NCI-H128 (cell line): ENCODE data around the gene GGNBP2.

ENCODE experiments used
- DNase-seq: peaks from one replicate; lab custom pipeline; 2025; ENCODE audit not compliant: unreplicated experiment; lab: John Stamatoyannopoulos, UW

Gene GGNBP2

DNA sequence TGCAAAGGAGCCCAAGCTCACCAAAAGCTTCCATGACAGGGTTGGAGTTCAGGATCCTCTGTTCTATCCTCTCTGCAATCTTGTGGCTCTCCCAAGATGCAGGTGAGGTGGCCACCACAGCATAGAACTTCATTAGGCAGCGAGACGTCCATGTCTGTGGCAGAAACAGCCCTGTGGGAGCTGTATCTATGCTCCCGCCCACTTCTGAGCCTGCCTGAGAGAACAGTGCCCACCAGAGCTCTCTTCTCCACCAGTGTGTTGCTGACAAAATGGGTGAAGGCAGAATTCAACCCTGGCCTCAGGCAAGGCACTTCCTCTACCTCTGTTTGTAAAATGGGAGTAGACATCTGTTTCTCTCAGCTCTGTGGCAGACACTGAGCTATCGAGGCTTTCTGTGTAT, 28.9 kb upstream of the GGNBP2 start:
- DNase-seq, result no peak

DNA sequence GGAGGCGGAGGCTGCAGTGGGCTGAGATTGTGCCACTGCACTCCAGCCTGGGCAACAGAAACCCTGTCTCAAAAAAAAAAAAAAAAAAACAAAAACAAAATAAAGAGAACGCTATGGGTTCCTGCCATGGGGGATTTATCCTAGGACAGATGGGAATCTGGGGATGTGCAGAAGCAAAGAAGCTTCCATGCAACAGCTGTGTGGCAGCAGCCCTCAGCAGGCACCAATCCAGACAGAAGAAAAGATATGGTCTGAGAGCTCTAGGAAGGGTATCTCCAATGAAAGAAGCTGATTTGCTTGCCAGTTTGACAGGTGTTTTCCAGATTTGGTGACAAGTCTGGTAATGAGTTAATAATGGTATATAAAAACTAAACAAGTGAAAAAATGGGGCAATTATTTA, 21.6 kb upstream of the GGNBP2 start:
- DNase-seq, result no peak

DNA sequence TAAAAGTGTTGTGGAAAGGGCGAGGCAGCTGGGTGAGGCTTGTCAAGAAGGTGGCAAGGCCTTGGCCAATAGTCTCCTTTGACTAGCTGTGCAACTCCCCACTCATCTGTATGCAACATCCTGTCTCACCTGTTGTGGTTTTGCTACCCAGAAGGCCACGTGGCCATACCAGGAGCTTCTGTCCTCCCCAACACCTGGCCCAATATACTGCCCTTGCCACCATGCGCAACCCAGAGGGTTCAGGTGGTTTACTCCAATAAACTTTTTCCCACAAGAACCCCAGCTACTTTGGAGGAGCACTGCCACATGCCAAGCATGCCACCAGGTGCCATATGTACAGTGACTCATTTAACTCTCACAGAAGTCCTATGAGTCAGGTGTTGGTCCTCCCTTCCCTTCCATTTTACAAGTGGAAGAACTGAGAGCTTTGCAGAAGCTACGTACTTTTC, 20.3 kb upstream of the GGNBP2 start:
- no peak for DNase-seq

DNA sequence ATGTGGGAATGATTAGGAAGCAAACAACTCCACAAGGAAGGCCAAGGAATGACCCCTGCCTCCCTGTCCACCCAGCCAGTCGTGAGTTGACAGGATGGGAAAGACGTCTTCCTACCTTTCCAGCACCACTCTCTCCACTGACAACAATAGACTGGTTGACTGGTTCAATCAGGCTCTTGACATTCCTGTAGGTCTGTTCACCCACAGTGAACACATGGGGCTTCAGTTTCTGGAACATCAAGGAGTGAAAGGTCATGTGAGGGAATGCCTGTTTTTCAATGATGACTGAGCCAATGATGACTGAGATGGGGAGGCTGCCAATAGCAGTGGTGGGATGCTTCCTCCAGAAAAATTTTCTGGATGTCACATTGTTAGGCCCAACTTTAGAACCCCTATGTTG, 19.6 kb upstream of the GGNBP2 start:
- no peak for DNase-seq

DNA sequence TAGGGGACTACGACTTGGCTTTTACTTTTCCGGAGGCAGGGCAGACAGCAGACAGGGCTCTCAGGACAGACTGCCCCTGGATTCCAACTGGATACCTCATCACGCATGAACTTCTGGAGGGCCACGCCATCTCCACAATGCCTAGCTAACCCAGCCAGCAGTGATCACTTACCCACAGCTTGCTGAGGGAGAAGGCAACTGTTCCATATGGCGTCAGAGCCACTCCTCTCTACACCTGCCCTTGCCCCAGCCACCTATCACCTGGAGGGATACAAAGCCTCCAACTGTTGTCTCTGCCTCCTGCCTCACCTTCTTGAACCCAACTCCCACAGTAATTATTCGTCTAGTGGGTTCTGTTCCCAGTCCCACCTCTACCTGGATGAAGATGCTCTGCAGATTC, 18.8 kb upstream of the GGNBP2 start:
- no peak for DNase-seq

DNA sequence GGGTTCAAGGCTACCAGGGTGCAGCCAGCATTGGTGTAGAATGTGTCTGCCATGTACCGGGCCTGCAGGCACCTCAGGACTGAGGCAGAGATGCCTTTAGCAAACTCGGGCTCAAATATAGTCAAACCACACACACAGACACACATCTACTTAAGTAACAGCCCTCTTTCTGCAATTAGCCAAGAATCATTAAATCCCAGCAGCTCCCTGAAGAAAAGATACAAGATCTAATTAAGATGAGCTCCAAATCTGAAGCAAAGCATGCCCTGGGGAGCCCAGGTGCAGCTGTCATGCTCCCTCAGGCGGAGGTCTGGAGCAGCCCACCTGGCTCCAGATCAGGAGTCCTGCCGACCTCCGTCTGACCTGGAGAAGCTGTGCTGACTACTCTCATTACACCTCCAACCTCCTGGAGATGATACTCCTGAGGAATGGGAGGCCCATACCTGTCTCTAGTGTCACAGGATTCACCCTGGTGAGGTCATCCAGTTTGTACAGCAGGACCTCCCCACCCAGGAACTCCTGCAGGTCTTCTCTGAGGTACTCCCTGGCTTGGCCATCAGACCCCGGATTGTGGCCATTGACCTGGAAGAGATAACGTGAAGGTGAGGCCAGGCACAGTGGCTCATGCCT, 17.0 kb upstream of the GGNBP2 start:
- DNase-seq, result no peak

DNA sequence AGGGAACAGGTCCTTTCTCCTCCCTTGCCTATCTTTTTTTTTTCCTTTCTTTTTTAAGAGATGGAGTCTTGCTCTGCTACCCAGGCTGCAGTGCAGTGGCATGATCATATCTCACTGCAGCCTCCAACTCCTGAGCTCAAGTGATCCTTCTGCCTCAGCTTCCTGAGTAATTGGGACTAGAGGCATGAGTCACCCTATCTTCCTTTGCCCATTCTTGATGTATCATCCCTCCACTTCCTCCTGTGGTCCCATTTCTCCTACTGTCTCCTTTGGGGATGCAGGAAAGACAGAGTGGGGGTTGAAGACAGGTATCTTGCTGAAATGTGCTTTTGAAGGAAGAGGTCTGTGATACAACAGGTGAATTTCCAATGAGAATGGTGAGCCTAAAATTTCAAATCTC, 15.6 kb upstream of the GGNBP2 start:
- no peak for DNase-seq

DNA sequence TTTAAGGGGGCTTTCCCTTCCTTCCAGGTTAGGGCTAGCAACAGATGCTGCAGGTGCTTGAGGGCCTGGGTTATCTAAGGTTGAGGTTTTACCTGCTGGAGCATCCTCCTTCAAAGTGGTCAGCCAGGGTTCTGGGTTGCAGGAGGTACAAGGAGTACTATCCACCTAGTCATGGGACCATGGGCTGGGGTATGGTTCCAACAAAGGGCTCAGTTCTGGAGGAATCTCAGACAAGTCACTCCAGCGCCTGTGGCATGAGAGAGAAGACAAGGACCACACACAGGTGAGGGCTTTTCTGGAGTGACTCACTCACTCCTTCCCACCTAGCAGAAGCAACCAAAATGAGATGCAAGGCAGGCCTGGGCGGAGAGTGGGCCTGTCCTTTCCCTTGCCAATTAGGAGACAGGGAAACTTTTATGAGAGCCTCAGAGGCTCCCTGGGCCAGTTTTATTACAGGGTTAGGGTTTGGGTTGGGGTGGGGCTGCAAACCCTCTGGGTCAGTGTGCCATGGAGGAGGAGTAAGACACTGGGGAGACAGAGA, 12.2 kb upstream of the GGNBP2 start:
- no peak for DNase-seq

DNA sequence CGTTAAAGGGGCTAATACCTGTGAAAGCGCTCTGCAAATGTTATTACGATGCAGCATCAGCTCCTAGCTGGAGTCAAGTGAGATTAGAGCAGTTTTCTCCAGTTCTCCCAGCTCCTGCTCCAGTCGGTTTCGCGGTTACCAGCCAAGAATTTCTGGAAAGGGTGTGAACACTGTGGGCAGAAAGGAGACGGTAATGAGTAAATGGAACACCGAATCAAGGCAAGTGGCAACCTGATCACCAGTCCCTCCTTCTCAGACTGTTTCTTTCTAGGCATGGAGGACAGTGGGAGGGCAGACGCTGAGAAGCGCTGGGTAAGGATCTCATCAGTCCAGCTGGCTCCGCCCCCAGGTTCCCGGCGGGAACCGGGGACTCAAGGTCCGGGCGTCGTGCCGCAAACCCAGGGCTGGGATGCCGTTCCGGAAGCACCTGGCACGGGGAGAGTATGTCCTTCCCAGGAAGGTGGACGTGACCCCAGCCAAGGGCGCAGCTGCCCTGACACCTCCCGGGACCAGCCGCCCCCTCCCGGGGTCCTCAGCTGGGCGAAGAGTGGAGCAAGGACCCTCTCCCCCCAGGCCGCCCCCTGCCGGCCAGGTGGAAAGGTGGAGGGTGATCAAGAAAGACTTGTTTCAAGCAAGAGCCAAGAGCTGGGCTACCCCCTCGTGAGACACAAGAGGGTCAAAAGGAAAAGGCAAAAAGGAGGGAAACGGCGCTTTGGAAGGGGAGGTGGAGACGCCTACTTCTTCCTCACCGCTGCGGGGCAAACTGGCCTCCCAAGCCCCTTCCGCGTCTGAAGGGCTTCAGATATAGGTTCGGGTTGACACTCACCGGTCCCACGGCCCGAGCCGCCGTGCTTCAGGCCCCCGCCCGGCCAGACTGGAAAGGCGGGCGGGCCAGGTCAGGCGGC, 10.5 kb upstream of the GGNBP2 start:
- DNase-seq, result no peak

DNA sequence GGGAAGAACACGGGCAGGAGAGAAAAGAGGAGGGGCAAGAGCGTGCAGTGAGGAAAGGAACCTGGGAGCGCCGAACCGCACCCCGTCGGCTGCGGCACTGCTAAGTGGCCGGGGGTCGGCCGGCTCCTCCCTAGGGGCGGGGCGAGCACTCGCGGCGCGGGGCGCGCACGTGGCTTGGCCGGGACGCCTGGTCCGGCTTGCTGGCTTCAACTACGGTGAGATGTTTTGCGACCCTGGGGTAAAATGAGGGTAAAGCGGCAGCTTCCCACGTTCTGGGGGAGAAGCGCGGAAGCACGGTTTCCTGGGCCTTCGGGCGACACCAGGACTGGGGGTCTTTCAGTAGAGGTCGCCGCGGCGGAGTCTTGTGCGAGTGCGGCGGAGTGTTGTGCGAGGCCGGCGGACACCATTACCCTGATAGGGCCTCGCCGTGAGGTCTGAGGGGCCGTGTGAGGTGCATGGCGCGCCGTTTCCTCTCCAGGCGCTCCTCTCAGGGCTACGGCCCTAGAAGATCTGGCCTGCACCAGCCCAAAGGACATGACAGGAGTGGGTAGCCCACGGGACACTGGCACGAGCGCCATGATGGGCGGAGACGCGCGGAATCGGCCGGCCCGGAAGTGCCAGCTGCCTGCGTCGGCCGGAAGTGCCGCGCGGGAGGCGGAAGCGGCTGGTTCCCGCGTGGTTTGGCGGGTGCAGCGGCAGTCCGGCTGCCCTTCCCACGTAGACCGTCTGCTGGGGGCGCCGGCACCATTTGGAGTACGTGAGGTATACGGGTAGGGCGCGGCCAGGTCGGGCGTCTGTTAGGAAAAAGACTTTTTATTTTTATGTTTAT, 9.7 kb upstream of the GGNBP2 start, which contains the start of the genes MYO19 and PIGW:
Gene MYO19 (minus strand): TSS at position 29 of the 829 bp plus-strand sequence. CDS start 2,330 bp downstream, outside the sequence.
Gene PIGW (plus strand): TSS at position 148 of the 829 bp plus-strand sequence. CDS start 2,115 bp downstream, outside the sequence.
- peak; percentile 42 for DNase-seq

DNA sequence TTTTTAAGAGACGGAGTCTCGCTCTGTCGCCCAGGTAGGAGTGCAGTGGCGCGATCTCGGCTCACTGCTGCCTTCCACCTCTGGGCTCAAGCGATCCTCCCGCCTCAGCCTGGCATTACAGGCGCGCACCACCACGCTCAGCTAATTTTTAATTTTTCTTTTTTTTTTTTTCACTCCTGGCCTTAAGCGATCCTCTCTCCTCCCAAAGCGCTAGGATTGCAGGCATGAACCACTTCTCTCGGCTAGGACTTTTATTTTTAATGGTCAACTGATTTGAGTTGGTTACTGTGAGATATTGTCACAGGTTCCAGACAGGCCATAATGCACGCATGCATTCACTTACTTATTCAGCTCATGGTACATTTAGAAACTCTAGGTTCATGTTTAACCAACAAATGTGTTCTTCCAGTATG, 9.0 kb upstream of the GGNBP2 start:
- no peak for DNase-seq

DNA sequence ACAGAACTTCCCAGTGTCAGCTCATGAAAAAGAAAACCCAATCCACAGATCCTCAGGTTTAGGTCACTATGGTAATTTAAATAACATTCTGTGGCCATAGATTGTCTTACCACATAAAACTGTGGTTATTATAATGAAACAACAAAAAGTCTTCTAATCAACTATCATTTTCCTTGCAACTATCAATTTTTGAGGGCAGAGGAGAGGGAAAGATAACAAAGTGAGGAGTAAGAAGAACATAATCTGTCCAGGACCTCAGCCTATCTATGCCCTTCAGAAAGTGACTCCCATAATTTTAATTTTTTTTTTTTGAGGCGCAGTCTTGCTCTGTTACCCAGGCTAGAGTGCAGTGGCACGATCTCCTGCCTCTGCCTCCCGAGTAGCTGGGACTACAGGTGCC, 4.0 kb upstream of the GGNBP2 start:
- no peak for DNase-seq

DNA sequence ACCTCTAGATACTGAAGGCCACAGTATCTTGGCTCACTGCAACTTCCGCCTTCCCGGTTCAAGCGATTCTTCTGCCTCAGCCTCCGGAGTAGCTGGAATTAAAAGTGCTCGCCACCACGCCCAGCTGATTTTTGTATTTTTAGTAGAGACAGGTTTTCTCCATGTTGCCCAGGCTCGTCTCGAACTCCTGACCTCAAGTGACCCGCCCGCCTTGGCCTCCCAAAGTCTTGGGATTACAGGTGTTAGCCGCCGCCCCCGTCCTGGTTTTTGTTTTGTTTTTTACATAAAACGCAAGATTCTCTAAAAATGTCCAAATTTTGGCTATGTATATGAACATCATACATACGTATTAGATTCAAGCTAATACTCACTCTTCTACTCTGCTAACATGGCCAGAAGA, 2.0 kb upstream of the GGNBP2 start:
- DNase-seq, result no peak

DNA sequence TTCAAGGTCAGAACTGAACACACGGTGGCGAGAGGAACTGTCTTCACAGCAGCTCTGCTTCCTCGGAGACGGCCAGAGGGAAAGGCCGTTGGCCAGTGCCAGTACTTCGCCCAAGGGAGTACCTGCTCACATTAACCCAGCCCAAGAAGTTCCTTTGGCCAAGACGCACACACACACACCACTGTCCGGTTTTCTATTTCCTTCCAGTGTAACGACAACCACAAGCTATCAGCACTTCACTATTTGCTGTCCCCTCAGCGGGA, 744 bp upstream of the GGNBP2 start:
- DNase-seq, result no peak

DNA sequence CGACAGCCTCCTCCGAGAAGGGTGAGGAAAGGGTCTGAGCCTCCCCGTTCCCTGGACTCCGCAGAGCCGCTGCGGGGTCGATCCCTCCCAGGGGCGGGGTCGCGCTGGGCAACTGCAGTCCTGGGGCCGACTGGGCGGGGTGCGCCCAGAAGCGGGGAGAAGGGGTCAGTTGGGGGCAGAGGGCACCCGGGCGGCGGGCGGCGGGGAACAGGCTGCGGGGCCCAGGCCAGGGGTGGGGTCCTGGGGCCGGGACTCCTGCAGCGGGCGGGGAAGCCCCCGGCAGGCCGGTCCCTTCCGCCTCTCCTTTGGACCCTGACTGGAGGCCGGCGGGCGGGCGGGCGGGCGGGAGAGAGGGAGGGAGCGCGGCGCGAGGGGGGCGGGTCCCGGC, 352 bp downstream of the GGNBP2 start:
- DNase-seq, result no peak

DNA sequence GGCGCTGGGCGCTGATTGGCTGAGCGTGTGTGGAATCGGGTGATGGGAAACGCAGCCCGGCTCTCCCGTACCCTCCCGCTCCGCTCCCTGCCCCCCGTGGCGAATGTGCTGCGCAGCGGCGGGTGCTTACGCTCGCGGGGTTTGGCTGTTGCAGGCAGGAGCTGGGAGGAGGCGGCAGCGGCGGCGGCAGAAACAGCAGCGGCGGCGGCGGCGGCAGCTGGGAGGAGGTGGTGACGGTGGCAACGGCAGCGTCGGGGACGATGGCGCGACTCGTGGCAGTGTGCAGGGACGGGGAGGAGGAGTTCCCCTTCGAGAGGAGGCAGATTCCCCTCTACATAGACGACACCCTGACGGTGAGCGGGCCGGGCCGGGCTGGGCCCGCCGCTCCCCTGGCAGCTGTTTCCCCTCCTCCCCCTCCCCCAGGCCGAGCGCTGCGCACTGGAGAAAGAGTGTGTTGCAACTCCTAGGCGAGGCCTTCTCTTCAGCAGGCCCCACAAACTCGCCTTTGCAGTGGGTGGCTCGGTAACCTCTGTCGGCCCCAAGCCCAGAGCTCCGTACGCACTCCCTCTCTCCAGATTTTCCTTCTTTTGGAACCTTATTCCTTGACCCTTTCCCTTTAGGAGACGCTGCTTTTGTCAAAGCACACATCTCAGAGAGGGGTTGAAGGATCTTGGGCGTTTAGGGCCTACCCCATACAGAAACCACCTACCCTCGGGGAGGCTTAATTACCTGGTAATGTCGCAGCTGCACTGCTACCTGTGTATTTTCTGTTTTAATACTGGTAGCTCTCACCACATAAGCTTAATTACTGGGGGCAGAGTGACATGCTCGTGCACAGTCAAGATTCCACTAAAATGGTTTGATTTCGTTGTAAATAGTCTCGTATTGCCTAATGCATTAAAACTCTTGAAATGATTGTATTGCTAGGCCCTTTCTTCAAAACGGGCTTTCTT, 1.0 kb downstream of the GGNBP2 start:
- DNase-seq, result peak; percentile 89

DNA sequence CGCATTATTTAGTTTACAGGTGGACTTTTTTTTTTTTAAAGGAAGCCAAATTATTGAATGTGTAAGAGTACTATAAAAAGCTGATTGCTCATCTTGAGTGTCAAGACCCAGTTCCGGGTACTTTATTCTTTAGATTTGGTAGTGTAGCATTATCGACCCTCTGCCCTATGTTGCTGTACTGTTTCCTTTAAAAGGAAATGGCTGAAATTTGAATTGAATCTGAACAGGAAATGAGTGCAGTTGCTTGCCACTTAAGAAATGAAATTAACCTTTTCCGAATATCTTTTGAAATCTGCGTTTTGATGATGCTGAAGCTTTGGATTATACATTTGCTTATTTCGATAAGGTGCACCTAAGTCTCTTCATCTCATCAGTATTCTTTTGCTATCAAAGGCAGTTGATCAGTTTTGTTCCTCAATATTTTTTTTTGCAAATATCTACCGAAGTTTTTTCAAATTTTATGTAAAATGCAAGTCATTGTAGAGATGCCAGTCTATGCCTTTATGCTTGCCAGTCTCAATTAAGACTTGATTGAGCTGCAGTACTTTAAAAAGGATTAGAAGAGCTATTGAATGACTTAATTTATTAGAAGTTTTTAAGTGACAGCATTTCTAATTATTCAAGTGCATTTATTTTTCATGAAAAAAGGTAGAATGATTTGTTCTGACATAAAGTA, 1.8 kb downstream of the GGNBP2 start:
- no peak for DNase-seq

DNA sequence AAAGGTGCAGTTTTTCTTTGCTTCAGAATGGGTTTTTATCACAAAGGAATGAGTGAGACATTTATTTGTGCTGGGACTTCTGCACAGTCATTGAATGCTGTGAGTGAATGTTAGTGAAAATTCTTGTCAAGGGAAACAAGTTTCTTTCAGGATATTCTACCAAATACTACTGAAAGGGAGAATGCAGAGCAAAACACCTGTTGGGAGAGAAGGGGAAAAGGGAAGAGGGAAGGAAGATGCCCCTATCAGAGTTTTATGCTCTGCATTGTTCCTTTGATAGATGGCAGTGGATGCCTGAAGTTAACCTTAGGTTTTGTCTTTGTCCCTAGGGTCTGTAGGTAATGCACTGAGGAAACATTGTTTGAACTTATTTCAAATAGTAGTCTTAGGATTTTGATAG, 3.1 kb downstream of the GGNBP2 start:
- no peak for DNase-seq

DNA sequence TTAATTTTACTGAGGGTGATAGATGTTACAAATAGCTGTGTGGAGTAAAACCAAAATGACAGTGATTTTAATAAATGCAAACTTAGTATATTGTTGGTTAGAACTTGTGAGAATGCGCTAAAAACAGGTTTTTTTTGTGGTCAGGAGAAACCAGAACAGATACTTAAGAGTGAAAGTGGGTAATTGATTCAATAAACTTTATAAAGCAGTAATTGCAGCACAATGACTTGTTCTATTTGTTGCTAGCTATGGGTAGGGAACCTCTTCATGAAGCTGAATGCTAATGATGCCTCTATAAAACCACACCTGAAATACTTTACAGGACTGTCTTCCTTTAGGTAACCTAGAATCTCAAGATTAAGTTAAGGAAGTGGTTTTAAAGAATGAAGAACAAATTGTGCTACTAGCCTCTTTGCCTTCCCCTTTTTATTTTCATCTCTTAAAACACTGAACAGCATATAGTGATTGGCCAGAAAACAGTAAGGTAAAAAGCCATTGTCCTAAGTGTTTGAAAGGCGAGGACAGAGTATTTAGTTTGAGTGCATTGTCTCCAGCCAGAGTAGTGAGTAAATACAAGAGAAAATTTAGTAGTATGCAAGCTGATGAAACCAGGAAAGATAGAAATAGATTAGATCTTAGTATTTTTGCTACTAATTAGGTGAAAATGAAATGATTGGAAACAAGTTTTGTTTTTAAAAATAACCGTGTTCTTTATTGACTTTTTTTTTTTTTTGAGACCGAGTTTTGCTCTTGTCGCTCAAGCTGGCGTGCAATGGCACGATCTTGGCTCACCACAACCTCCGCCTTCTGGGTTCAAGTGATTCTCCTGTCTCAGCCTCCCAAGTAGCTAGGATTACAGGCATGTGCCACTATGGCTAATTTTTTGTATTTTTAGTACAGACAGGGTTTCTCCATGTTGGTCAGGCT, 6.0 kb downstream of the GGNBP2 start:
- no peak for DNase-seq
